PC-9 (cell line): ENCODE data around the gene MYO1H.

Source experiments
- CTCF ChIP-seq: fragments of 200-600 bp; sonication (generic); conservative IDR thresholded peaks from 2 replicates; pipeline ENCODE4 v1.6.1; 2017; ENCODE audit warnings: mixed run types, antibody characterized with exemption, mild to moderate bottlenecking, moderate library complexity
- EZH2 ChIP-seq: fragments of 200-600 bp; sonication (generic); IDR thresholded peaks from 2 replicates; pipeline ENCODE4 v1.8.0; 2017; ENCODE audit warnings: antibody characterized with exemption, low read depth

- no peak for TF ChIP-seq CTCF
- TF ChIP-seq EZH2: no peak
Measured at GRCh38 chr12:109336593-109336992, 11.1 kb upstream of the MYO1H start.
